DOHH2 (cell line): ENCODE results near the gene MMS22L.

ENCODE experiments used
- H3F3A ChIP-seq: fragments of 200-600 bp; sonication (generic), shearing (Covaris generic); 2 replicates; pipeline ENCODE4 v1.6.0; 2016; ENCODE audit warnings: antibody characterized with exemption, mild to moderate bottlenecking; ENCODE audit not compliant: control insufficient read depth, insufficient read depth
- H3K27ac ChIP-seq: fragments of 200-600 bp; sonication (generic); 2 replicates; pipeline ENCODE4 v1.5.1; 2014; ENCODE audit warnings: low read depth, mild to moderate bottlenecking, low read length, moderate library complexity
- H3K27me3 ChIP-seq: fragments of 200-600 bp; sonication (generic); 2 replicates; pipeline ENCODE4 v1.6.1; 2014; ENCODE audit warnings: mild to moderate bottlenecking, low read length, mixed read lengths; ENCODE audit not compliant: control insufficient read depth
- H3K36me3 ChIP-seq: fragments of 200-600 bp; sonication (generic); 2 replicates; pipeline ENCODE4 v1.6.1; 2014; ENCODE audit warnings: mild to moderate bottlenecking, low read length, moderate library complexity, mixed read lengths; ENCODE audit not compliant: control insufficient read depth
- H3K4me1 ChIP-seq: fragments of 200-600 bp; sonication (generic); 2 replicates; pipeline ENCODE4 v1.6.1; 2014; ENCODE audit warnings: mild to moderate bottlenecking, low read length, mixed read lengths; ENCODE audit not compliant: control insufficient read depth
- H3K4me2 ChIP-seq: fragments of 200-600 bp; sonication (generic); 2 replicates; pipeline ENCODE4 v1.6.0; 2014; ENCODE audit warnings: mild to moderate bottlenecking, low read length, moderate library complexity
- H3K4me3 ChIP-seq: fragments of 200-600 bp; sonication (generic); 2 replicates; pipeline ENCODE4 v1.5.1; 2014; ENCODE audit warnings: mild to moderate bottlenecking, low read length, mixed read lengths
- H3K79me2 ChIP-seq: fragments of 200-600 bp; sonication (generic); 2 replicates; pipeline ENCODE4 v1.6.1; 2014; ENCODE audit warnings: mild to moderate bottlenecking, low read length, mixed read lengths; ENCODE audit not compliant: control insufficient read depth
- H3K9me2 ChIP-seq: fragments of 200-600 bp; sonication (generic); replicated peaks from 2 replicates; pipeline ENCODE4 v1.6.1; 2014; ENCODE audit warnings: mild to moderate bottlenecking, low read length, mixed read lengths; ENCODE audit not compliant: control insufficient read depth
- H3K9me3 ChIP-seq: fragments of 200-600 bp; sonication (generic); 2 replicates; pipeline ENCODE4 v1.6.1; 2014; ENCODE audit warnings: antibody characterized with exemption, low read length, mixed read lengths; ENCODE audit not compliant: control insufficient read depth, insufficient read depth
- H4K20me1 ChIP-seq: fragments of 200-600 bp; sonication (generic); 2 replicates; pipeline ENCODE4 v1.6.0; 2014; ENCODE audit warnings: low read depth, mild to moderate bottlenecking, antibody characterized with exemption, low read length, moderate library complexity; ENCODE audit not compliant: control insufficient read depth, insufficient read depth
- EZH2phosphoT487 ChIP-seq: fragments of 200-600 bp; sonication (generic); IDR thresholded peaks from 2 replicates; pipeline ENCODE4 v1.6.1; 2017; ENCODE audit warnings: borderline replicate concordance, mild to moderate bottlenecking, antibody characterized with exemption, low read length, moderate library complexity, mixed read lengths
- TF ChIP-seq, protein P1 (sequence below): fragments of 200-600 bp; sonication (generic); IDR thresholded peaks from one replicate; pipeline ENCODE4 v1.5.1; 2014; ENCODE audit warnings: antibody characterized with exemption, mild to moderate bottlenecking, low read depth, low read length; ENCODE audit not compliant: poor library complexity, severe bottlenecking

The MMS22L gene

DNA sequence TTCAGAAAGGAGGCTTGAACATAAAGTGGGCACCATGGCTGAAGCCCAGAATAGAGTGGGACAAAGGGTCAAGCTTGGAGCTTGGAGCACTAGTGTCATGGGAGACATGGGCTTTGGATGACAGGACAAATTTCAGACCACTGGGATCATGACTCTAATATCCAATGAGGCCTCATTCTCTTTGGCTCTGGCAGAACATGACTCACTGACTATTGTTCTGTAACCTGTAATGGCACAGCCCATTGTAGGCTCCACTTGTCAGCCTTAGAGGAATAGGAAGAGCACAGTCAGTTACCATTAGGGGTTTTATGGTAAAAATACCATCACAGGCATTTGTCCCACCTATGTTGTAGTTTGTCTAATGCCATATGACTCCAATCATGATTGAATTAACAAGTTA is 34.0 kb upstream of the MMS22L start:
- Histone ChIP-seq H3K27me3 (no peaks in the 10 kb centered on the region), H3K36me3 (no peaks in the 10 kb centered on the region), H3K4me2 (no peak overlapping the region), H4K20me1 (no peaks in the 10 kb centered on the region), H3K9me2 (no peaks in the 10 kb centered on the region), H3K27ac (no peak overlapping the region), H3K79me2 (no peaks in the 10 kb centered on the region), H3K4me1 (no peaks in the 10 kb centered on the region), H3F3A (no peaks in the 10 kb centered on the region), H3K9me3 (no peaks in the 10 kb centered on the region), H3K4me3 (no peak overlapping the region)
- TF ChIP-seq, protein P1, sequence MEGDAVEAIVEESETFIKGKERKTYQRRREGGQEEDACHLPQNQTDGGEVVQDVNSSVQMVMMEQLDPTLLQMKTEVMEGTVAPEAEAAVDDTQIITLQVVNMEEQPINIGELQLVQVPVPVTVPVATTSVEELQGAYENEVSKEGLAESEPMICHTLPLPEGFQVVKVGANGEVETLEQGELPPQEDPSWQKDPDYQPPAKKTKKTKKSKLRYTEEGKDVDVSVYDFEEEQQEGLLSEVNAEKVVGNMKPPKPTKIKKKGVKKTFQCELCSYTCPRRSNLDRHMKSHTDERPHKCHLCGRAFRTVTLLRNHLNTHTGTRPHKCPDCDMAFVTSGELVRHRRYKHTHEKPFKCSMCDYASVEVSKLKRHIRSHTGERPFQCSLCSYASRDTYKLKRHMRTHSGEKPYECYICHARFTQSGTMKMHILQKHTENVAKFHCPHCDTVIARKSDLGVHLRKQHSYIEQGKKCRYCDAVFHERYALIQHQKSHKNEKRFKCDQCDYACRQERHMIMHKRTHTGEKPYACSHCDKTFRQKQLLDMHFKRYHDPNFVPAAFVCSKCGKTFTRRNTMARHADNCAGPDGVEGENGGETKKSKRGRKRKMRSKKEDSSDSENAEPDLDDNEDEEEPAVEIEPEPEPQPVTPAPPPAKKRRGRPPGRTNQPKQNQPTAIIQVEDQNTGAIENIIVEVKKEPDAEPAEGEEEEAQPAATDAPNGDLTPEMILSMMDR, result no peak
- TF ChIP-seq EZH2phosphoT487, result no peak

DNA sequence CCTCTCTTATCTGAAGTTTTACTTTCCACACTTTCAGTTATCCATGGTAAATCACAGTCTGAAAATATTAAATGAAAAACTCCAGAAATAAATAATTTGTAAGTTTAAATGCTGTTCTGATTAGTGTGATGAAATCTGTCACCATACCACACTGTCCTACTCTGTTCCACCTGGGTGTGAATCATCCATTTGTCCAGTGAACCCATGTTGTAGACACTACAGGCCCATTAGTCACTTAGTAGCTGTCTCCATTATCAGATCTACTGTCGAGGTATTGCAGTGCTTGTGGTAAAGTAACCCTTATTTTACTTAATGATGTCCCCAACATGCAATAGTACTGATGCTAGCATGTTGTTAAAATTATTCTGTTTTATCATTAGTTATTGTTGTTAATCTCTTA is 29.2 kb upstream of the MMS22L start:
- no peaks in the 10 kb centered on the region for H3K27me3 ChIP-seq
- H3K36me3 ChIP-seq, result no peaks in the 10 kb centered on the region
- H3K4me1 ChIP-seq, result no peaks in the 10 kb centered on the region
- H3K4me3 ChIP-seq, result no peak overlapping the region
- H3K4me2 ChIP-seq, result no peak overlapping the region
- H3K79me2 ChIP-seq, result no peaks in the 10 kb centered on the region
- no peaks in the 10 kb centered on the region for H3K9me2 ChIP-seq
- no peaks in the 10 kb centered on the region for H4K20me1 ChIP-seq
- TF ChIP-seq EZH2phosphoT487, result no peak
- TF ChIP-seq, protein P1, result no peak
- no peaks in the 10 kb centered on the region for H3F3A ChIP-seq
- H3K9me3 ChIP-seq, result no peaks in the 10 kb centered on the region
- no peak overlapping the region for H3K27ac ChIP-seq

DNA sequence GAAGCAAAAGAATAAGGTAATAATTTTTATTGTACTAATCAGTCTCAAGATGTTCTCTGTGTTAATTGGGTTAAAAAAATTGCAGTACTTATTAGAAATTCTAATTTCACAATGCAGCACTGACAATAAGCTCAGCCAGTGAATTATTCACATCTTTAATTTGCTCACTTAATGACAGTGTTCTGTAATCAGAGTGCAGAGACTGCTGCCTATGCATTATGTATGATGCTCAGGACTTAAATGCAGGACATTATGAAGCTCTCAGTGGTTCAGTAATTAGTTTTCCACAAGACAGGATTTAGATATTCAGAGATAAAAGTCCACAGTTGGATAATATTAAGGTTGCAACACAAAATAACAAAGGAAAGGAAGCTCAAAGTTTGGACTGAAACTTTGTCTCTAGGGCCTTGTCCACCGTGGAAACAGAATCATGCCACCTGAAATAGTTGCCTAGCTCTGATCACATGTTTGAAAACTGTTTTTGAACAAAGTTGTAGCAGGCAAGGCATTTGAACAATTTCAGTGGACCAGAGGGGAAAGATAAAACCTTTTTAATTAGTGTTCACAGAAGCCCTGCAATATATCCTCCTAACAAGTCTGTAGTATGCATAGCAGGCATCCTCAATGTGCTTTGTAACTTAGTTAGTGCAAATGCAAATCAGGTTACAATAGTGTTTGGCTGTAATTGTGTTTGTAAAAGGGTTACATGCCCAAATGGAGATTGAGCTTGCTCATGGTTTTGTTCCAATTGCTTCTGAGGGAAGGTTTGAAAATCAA is 23.7 kb upstream of the MMS22L start:
- no peak overlapping the region for H3K4me3 ChIP-seq
- H3K9me3 ChIP-seq, result no peaks in the 10 kb centered on the region
- H3K36me3 ChIP-seq, result no peaks in the 10 kb centered on the region
- no peaks in the 10 kb centered on the region for H4K20me1 ChIP-seq
- H3F3A ChIP-seq, result no peaks in the 10 kb centered on the region
- no peaks in the 10 kb centered on the region for H3K4me1 ChIP-seq
- TF ChIP-seq, protein P1, result no peak
- TF ChIP-seq EZH2phosphoT487, result no peak
- no peaks in the 10 kb centered on the region for H3K79me2 ChIP-seq
- H3K9me2 ChIP-seq, result no peaks in the 10 kb centered on the region
- H3K27ac ChIP-seq, result no peak overlapping the region
- peaks cover 6% of the 10 kb centered on the region; the same call in 1 of the 2 replicates for H3K27me3 ChIP-seq
- H3K4me2 ChIP-seq, result no peak overlapping the region
